HCT116 (cell line): ENCODE data around the gene PRDX3. TPM values are rescaled to one million over a fixed set of nuclear protein-coding genes. Genes with fewer than 3 reads are reported as not detected.

Source experiments
- ATAC-seq: fragments of 200-7000 bp; cut with Tn5 transposase; 2 replicates; pipeline ENCODE4 v1.9.1; 2020; ENCODE audit warnings: mild to moderate bottlenecking, moderate library complexity
- BruUV-seq: library from RNA; stranded (reverse); fragments of 400-500 nt; replicated peaks from 2 replicates; lab custom pipeline; 2021; lab: Mats Ljungman, UMichigan
- CTCF ChIA-PET: fragments of 300-600 bp; sonication (Branson Sonifier 250); formaldehyde crosslinking; loops from one replicate; lab custom pipeline; 2021; ENCODE audit warnings: antibody characterized with exemption; lab: Charles Lee
- POLR2A ChIA-PET: fragments of 300-600, 350-600 bp; sonication (Branson Sonifier 250); formaldehyde crosslinking; loops from one replicate; lab custom pipeline; 2021; ENCODE audit warnings: antibody characterized with exemption; lab: Charles Lee
- RAD21 ChIA-PET, 2 experiments: fragments of 300-600 bp; sonication (Branson Sonifier 250); formaldehyde crosslinking; loops; one replicate each; lab custom pipeline; 2023; ENCODE audit warnings: low total read pairs in 2 of 2; ENCODE audit not compliant: uncharacterized antibody in 2 of 2, unreplicated experiment in 2 of 2, low non-redundant PET in 1 of 2; lab: Charles Lee
- DNase-seq: peaks from one replicate; pipeline ENCODE4 v3.0.0-alpha.2; 2010; ENCODE audit warnings: low read depth, low spot score
- H2AFZ ChIP-seq: fragments of 200-600 bp; shearing (Covaris generic), sonication (generic); 2 replicates; pipeline ENCODE4 v1.6.1; 2017; ENCODE audit warnings: low read depth, mixed run types, mixed read lengths, antibody characterized with exemption, low read length; ENCODE audit not compliant: poor library complexity, severe bottlenecking
- H3K27ac ChIP-seq: 2 replicates; pipeline ENCODE4 v1.5.1; 2012; ENCODE audit warnings: low read depth, low read length
- H3K27me3 ChIP-seq: fragments of 200-600 bp; sonication (generic); 2 replicates; pipeline ENCODE4 v1.6.1; 2016; ENCODE audit warnings: mixed run types, low read length, mixed read lengths; ENCODE audit not compliant: insufficient read depth
- H3K36me3 ChIP-seq, 2 experiments: fragments of 200-500 bp in 1 of 2; fragments of 200-600 bp in 1 of 2; sonication (Bioruptor generic) in 1 of 2; sonication (generic) in 1 of 2; 2 replicates each; pipeline versions ENCODE4 v1.5.1 to v1.6.1; 2014 to 2016; ENCODE audit warnings: low read length in 2 of 2, inconsistent platforms in 1 of 2, mixed read lengths in 1 of 2, mixed run types in 1 of 2; ENCODE audit not compliant: insufficient read depth in 2 of 2, control insufficient read depth in 1 of 2
- H3K4me1 ChIP-seq, 2 experiments: fragments of 200-600 bp in 1 of 2; sonication (generic) in 1 of 2; 2 replicates each; pipeline versions ENCODE4 v1.5.1 to v1.6.1; 2012 to 2017; ENCODE audit warnings: low read length in 2 of 2, inconsistent platforms in 1 of 2, mild to moderate bottlenecking in 1 of 2, mixed read lengths in 1 of 2, mixed run types in 1 of 2, moderate library complexity in 1 of 2; ENCODE audit not compliant: insufficient read depth in 2 of 2, control insufficient read depth in 1 of 2
- H3K4me2 ChIP-seq: fragments of 200-600 bp; sonication (generic); 2 replicates; pipeline ENCODE4 v1.6.1; 2017; ENCODE audit warnings: mixed run types, low read length, mixed read lengths
- H3K4me3 ChIP-seq, 2 experiments: fragments of 200-600 bp in 1 of 2; sonication (generic) in 1 of 2; replicated peaks in 1 of 2; 2 replicates each; pipeline ENCODE4 v1.5.1; 2011 to 2016; ENCODE audit warnings: low read length in 2 of 2, control low read depth in 1 of 2, low read depth in 1 of 2, mild to moderate bottlenecking in 1 of 2, mixed read lengths in 1 of 2, mixed run types in 1 of 2
- H3K79me2 ChIP-seq: fragments of 200-600 bp; sonication (generic); 2 replicates; pipeline ENCODE4 v1.6.1; 2017; ENCODE audit warnings: mild to moderate bottlenecking, mixed run types, low read length, moderate library complexity, mixed read lengths; ENCODE audit not compliant: insufficient read depth
- H3K9ac ChIP-seq: fragments of 200-600 bp; sonication (generic); 2 replicates; pipeline ENCODE4 v1.6.1; 2016; ENCODE audit warnings: low read length, mixed read lengths
- H3K9me2 ChIP-seq: fragments of 200-600 bp; sonication (generic), shearing (Covaris generic); 2 replicates; pipeline ENCODE4 v1.6.1; 2017; ENCODE audit warnings: mixed run types, mild to moderate bottlenecking, moderate library complexity; ENCODE audit not compliant: insufficient read depth
- H3K9me3 ChIP-seq, 2 experiments: fragments of 200-500 bp in 1 of 2; fragments of 200-600 bp in 1 of 2; sonication (Bioruptor generic) in 1 of 2; sonication (generic) in 1 of 2; 2 replicates each; pipeline ENCODE4 v1.6.1; 2014 to 2017; ENCODE audit warnings: low read length in 2 of 2, mixed read lengths in 2 of 2, inconsistent platforms in 1 of 2, low read depth in 1 of 2, mild to moderate bottlenecking in 1 of 2, mixed run types in 1 of 2, moderate library complexity in 1 of 2; ENCODE audit not compliant: control insufficient read depth in 1 of 2, insufficient read depth in 1 of 2
- H4K20me1 ChIP-seq: fragments of 200-600 bp; sonication (generic), shearing (Covaris generic); 2 replicates; pipeline ENCODE4 v1.6.1; 2017; ENCODE audit warnings: mixed run types, mild to moderate bottlenecking, moderate library complexity; ENCODE audit not compliant: insufficient read depth
- CBX3 ChIP-seq: IDR thresholded peaks from 2 replicates; pipeline ENCODE4 v1.6.1; 2012; ENCODE audit warnings: low read depth
- CEBPB ChIP-seq: IDR thresholded peaks from 2 replicates; pipeline ENCODE4 v1.6.1; 2012; ENCODE audit warnings: low read depth
- EZH2phosphoT487 ChIP-seq: fragments of 200-600 bp; IDR thresholded peaks from 2 replicates; pipeline ENCODE4 v1.6.1; 2018; ENCODE audit warnings: antibody characterized with exemption, borderline replicate concordance
- FOSL1 ChIP-seq: IDR thresholded peaks from 2 replicates; pipeline ENCODE4 v1.6.1; 2012; ENCODE audit warnings: low read depth
- JUND ChIP-seq: IDR thresholded peaks from 2 replicates; pipeline ENCODE4 v1.6.1; 2012
- RAD21 ChIP-seq: IDR thresholded peaks from 2 replicates; pipeline ENCODE4 v1.6.1; 2012; ENCODE audit warnings: low read depth, mild to moderate bottlenecking
- SIN3A ChIP-seq: IDR thresholded peaks from 2 replicates; pipeline ENCODE4 v1.6.1; 2012; ENCODE audit warnings: low read depth
- YY1 ChIP-seq: IDR thresholded peaks from 2 replicates; pipeline ENCODE4 v1.6.1; 2011; ENCODE audit warnings: low read length, low read depth, moderate library complexity, mild to moderate bottlenecking; ENCODE audit not compliant: insufficient replicate concordance; ENCODE audit errors: extremely low read depth
- ZBTB33 ChIP-seq: IDR thresholded peaks from 2 replicates; pipeline ENCODE4 v1.6.1; 2011; ENCODE audit warnings: mild to moderate bottlenecking, low read length, moderate library complexity; ENCODE audit not compliant: insufficient replicate concordance; ENCODE audit errors: extremely low read depth
- ZNF274 ChIP-seq: fragments of 200-500 bp; sonication (Bioruptor generic); IDR thresholded peaks from 2 replicates; pipeline ENCODE4 v1.6.1; 2014; ENCODE audit warnings: mild to moderate bottlenecking, low read depth, low read length, inconsistent platforms
- intact Hi-C: fragments of 100-400 bp; cut with micrococcal nuclease; formaldehyde crosslinking; loops from 2 replicates; pipeline ENCODE4 v1.10.0; 2022
- total RNA-seq: library from RNA; stranded (reverse); gene quantifications from one replicate; pipeline ENCODE4 v1.2.1, GENCODE V29; 2021; ENCODE audit not compliant: unreplicated experiment

PRDX3 gene
- total RNA-seq, 1 experiment from 2014 or later: 281 TPM

DNA sequence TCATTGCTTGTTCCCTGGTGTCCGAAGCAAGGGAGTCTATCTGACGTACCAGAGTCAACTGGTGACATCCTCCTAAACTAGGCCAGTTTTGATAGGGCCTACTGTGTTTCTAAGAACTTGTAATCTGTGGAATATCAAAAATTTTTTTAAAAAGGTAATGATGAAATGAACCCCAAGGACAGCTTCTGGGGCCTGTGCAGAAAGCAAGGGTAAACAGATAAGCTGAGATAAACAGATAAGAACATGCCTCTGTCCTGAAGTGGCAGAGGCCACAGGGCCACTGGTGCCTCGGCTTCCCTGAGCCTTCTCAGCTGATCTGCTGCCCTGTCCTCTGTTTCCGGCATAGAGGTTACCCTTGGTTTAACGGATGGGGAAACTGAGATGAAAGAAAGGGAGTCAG, 37.5 kb upstream of the PRDX3 start:
- intact Hi-C loops: no loop called here
- no TSS peak for BruUV-seq
- ChIA-PET CTCF (interaction anchor here (1.9 kb wide), 1 partner anchor 9 kb away, joined by 9 read pairs; the partner anchor contains the start of gene GRK5), POLR2A (interaction anchor here (0.6 kb wide), 1 partner anchor 9 kb away, joined by 3 read pairs; the partner anchor contains the start of gene GRK5), RAD21 (no interaction called here)
- H3K4me2 ChIP-seq: no peak overlapping the region
- no peaks in the 10 kb centered on the region for H3K79me2 ChIP-seq
- H3K36me3 ChIP-seq: no peaks in the 10 kb centered on the region
- no peaks in the 10 kb centered on the region for H3K9me3 ChIP-seq
- no peaks in the 10 kb centered on the region for H3K4me1 ChIP-seq
- ATAC-seq (no peak), DNase-seq (no peak)
- no peaks in the 10 kb centered on the region for H3K27me3 ChIP-seq
- H3K4me3 ChIP-seq: no peak overlapping the region
- H4K20me1 ChIP-seq: no peaks in the 10 kb centered on the region
- H3K9me2 ChIP-seq: no peaks in the 10 kb centered on the region
- H3K27ac ChIP-seq: no peak overlapping the region
- TF ChIP-seq RAD21: no peak
- no peak for TF ChIP-seq ZBTB33
- no peak for TF ChIP-seq EZH2phosphoT487
- TF ChIP-seq ZNF274: no peak
- TF ChIP-seq JUND: no peak
- TF ChIP-seq CBX3: no peak
- TF ChIP-seq FOSL1: no peak
- no peak for TF ChIP-seq SIN3A
- TF ChIP-seq CEBPB: no peak
- TF ChIP-seq YY1: no peak
- no peak overlapping the region for H3K9ac ChIP-seq
- no peak overlapping the region for H2AFZ ChIP-seq
